Globus pallidus (tissue), 1 donor: ENCODE data around the gene CCDC8.
"Not testable (repeated sequence)": the region's sequence is repeated elsewhere in the genome, so short reads cannot be mapped to it uniquely, and the experiment has no call there.

ENCODE experiments used
- DNase-seq: peaks from one replicate; pipeline ENCODE4 v3.0.0-alpha.2; 2015; ENCODE audit warnings: low spot score

CCDC8 gene

GRCh38 chr19:46413262-46414031, at the start of gene CCDC8:
Gene CCDC8 (minus strand): TSS chr19:46413564. CDS start chr19:46412810, 754 bp downstream.
- DNase-seq, result no peak

- DNase-seq, result no peak
Observed at GRCh38 chr19:46461537-46461936, 48.2 kb upstream of the CCDC8 start.

GRCh38 chr19:46460981-46461380, 47.6 kb upstream of the CCDC8 start:
- no peak for DNase-seq

GRCh38 chr19:46460055-46460454, 46.7 kb upstream of the CCDC8 start:
- DNase-seq, result no peak

- no peak for DNase-seq
Observed at GRCh38 chr19:46456930-46457329, 43.6 kb upstream of the CCDC8 start.

- DNase-seq, result no peak
Observed at GRCh38 chr19:46454244-46454643, 40.9 kb upstream of the CCDC8 start.

- DNase-seq, result no peak
Observed at GRCh38 chr19:46453661-46454060, 40.3 kb upstream of the CCDC8 start.

- DNase-seq, result no peak
Observed at GRCh38 chr19:46452186-46452585, 38.8 kb upstream of the CCDC8 start.

GRCh38 chr19:46451352-46451751, 38.0 kb upstream of the CCDC8 start:
- peak; percentile 66 for DNase-seq

- no peak for DNase-seq
Observed at GRCh38 chr19:46450737-46451136, 37.4 kb upstream of the CCDC8 start.

GRCh38 chr19:46449228-46449627, 35.9 kb upstream of the CCDC8 start:
- no peak for DNase-seq

GRCh38 chr19:46448601-46449000, 35.2 kb upstream of the CCDC8 start:
- no peak for DNase-seq

- no peak for DNase-seq
Observed at GRCh38 chr19:46447824-46448223, 34.5 kb upstream of the CCDC8 start.

GRCh38 chr19:46447006-46447405, 33.6 kb upstream of the CCDC8 start:
- DNase-seq, result no peak

GRCh38 chr19:46446021-46446420, 32.7 kb upstream of the CCDC8 start:
- no peak for DNase-seq

GRCh38 chr19:46442808-46443450, 29.6 kb upstream of the CCDC8 start:
- no peak for DNase-seq

- DNase-seq, result no peak
Observed at GRCh38 chr19:46441866-46442265, 28.5 kb upstream of the CCDC8 start.

- DNase-seq, result not testable (repeated sequence)
Observed at GRCh38 chr19:46435689-46436088, 22.3 kb upstream of the CCDC8 start.

GRCh38 chr19:46435009-46435408, 21.6 kb upstream of the CCDC8 start:
- DNase-seq, result peak; percentile 96

- DNase-seq, result not testable (repeated sequence)
Observed at GRCh38 chr19:46433470-46433869, 20.1 kb upstream of the CCDC8 start.

- DNase-seq, result no peak
Observed at GRCh38 chr19:46431824-46432223, 18.5 kb upstream of the CCDC8 start.

- no peak for DNase-seq
Observed at GRCh38 chr19:46429999-46430398, 16.6 kb upstream of the CCDC8 start.
